Fibroblast of lung (primary cell): ENCODE data around the gene TRAF7. TPM values are rescaled to one million over a fixed set of nuclear protein-coding genes. Genes with fewer than 3 reads are reported as not detected.
A peak's percentile ranks its signal among the peaks of the same experiment; 100 is the strongest.
"Not testable (repeated sequence)": the region's sequence is repeated elsewhere in the genome, so short reads cannot be mapped to it uniquely, and the experiment has no call there.

Experiments used
- DNase-seq, 2 donors: peaks; one replicate each; pipeline versions ENCODE4 v3.0.0 to v3.0.0-alpha.2; 2010; ENCODE audit warnings: low read depth in 2 of 2
- H2AFZ ChIP-seq: 2 replicates; pipeline ENCODE4 v1.5.1; 2012; ENCODE audit warnings: low read length, control low read depth, inconsistent platforms
- H3K27ac ChIP-seq: 2 replicates; pipeline ENCODE4 v1.5.1; 2011; ENCODE audit warnings: low read length, control low read depth; ENCODE audit not compliant: insufficient read depth
- H3K27me3 ChIP-seq: 2 replicates; pipeline ENCODE4 v1.5.1; 2011; ENCODE audit warnings: mild to moderate bottlenecking, low read length; ENCODE audit not compliant: control insufficient read depth, insufficient read depth
- H3K36me3 ChIP-seq: 2 replicates; pipeline ENCODE4 v1.5.1; 2011; ENCODE audit warnings: low read length; ENCODE audit not compliant: control insufficient read depth, insufficient read depth
- H3K4me1 ChIP-seq: 2 replicates; pipeline ENCODE4 v1.5.1; 2011; ENCODE audit warnings: low read length; ENCODE audit not compliant: control insufficient read depth, insufficient read depth; ENCODE audit errors: extremely low read depth
- H3K4me2 ChIP-seq: 2 replicates; pipeline ENCODE4 v1.5.1; 2011; ENCODE audit warnings: low read length, control low read depth; ENCODE audit not compliant: insufficient read depth; ENCODE audit errors: extremely low read depth
- H3K4me3 ChIP-seq, 4 experiments: fragments of 200-600 bp in 1 of 4; sonication (generic) in 1 of 4; replicated peaks in 1 of 4; 2 replicates each; pipeline ENCODE4 v1.5.1; 2011 to 2016; ENCODE audit warnings: low read length in 4 of 4, low read depth in 3 of 4, mild to moderate bottlenecking in 3 of 4, control low read depth in 2 of 4, inconsistent platforms in 1 of 4, mixed read lengths in 1 of 4; ENCODE audit not compliant: insufficient read depth in 1 of 4; ENCODE audit errors: control extremely low read depth in 1 of 4
- H3K79me2 ChIP-seq: 2 replicates; pipeline ENCODE4 v1.5.1; 2012; ENCODE audit warnings: mild to moderate bottlenecking, low read length, inconsistent platforms; ENCODE audit not compliant: control insufficient read depth, insufficient read depth
- H3K9ac ChIP-seq: 2 replicates; pipeline ENCODE4 v1.5.1; 2011; ENCODE audit warnings: mild to moderate bottlenecking, low read length, control low read depth; ENCODE audit not compliant: insufficient read depth
- H3K9me3 ChIP-seq: 2 replicates; pipeline ENCODE4 v1.5.1; 2012; ENCODE audit warnings: low read depth, low read length; ENCODE audit not compliant: control insufficient read depth, insufficient read depth
- H4K20me1 ChIP-seq: 2 replicates; pipeline ENCODE4 v1.5.1; 2011; ENCODE audit warnings: low read length; ENCODE audit not compliant: control insufficient read depth, insufficient read depth; ENCODE audit errors: extremely low read depth
- CTCF ChIP-seq, 2 donors: IDR thresholded peaks in 1 of 2; conservative IDR thresholded peaks in 1 of 2; 1 replicate in 1 of 2; 2 replicates in 1 of 2; pipeline ENCODE4 v1.5.1; 2011 to 2012; ENCODE audit warnings: low read length in 2 of 2, control low read depth in 1 of 2, inconsistent platforms in 1 of 2, low read depth in 1 of 2, mild to moderate bottlenecking in 1 of 2
- EZH2 ChIP-seq: IDR thresholded peaks from 2 replicates; pipeline ENCODE4 v1.5.1; 2012; ENCODE audit warnings: low read length, control low read depth, mild to moderate bottlenecking; ENCODE audit errors: missing control alignments
- polyA plus RNA-seq, 2 donors: library from polyadenylated mRNA; depleted of rRNA in 1 of 2; stranded (reverse) in 1 of 2; unstranded in 1 of 2; fragments of >200 nt; gene quantifications; 2 replicates each; pipeline ENCODE4 v1.2.1, GENCODE V29; 2011 to 2012; ENCODE audit warnings: missing spikeins in 1 of 2
- total RNA-seq: library from RNA; depleted of rRNA; stranded (reverse); fragments of >200 nt; gene quantifications from 2 replicates; pipeline ENCODE4 v1.2.1, GENCODE V29; 2014

The TRAF7 gene
- total and polyA plus RNA-seq, 2 donors (not counting 1 experiment from before 2014, with no cell fraction given), result 38.7 to 60.3 TPM

GRCh38 chr16:2121325-2121724 is 34.3 kb upstream of the TRAF7 start:
- H3K27ac ChIP-seq, H3K9ac ChIP-seq, H3K27me3 ChIP-seq, H4K20me1 ChIP-seq, H2AFZ ChIP-seq, H3K9me3 ChIP-seq, H3K36me3 ChIP-seq: not testable (repeated sequence)
- H3K4me1 ChIP-seq, result peaks cover 18% of the 10 kb centered on the region
- DNase-seq, result peak; percentile 44 to 63
- peak; percentile 39 to 41 for TF ChIP-seq CTCF (conservative IDR thresholded peaks at IDR 0.05 in 1 of 2, IDR thresholded peaks at IDR 0.05 in 1 of 2; ENCODE audit: low read depth in 1 of 2, low read length in 2 of 2)
- peak overlapping the region; percentile 3 for H3K4me2 ChIP-seq
- H3K4me3 ChIP-seq, result peak overlapping the region in 1 of 4 experiments; percentile 19
- peaks cover 42% of the 10 kb centered on the region for H3K79me2 ChIP-seq

GRCh38 chr16:2121853-2122252 is 33.7 kb upstream of the TRAF7 start:
- Histone ChIP-seq H3K9ac (no peak overlapping the region), H3K36me3 (no peaks in the 10 kb centered on the region), H2AFZ (no peak overlapping the region), H3K9me3 (no peaks in the 10 kb centered on the region), H3K4me1 (peaks cover 22% of the 10 kb centered on the region), H3K27me3 (no peaks in the 10 kb centered on the region), H4K20me1 (no peaks in the 10 kb centered on the region), H3K27ac (no peak overlapping the region), H3K79me2 (peaks cover 47% of the 10 kb centered on the region), H3K4me2 (no peak overlapping the region), H3K4me3 (peak overlapping the region in 1 of 4 experiments; percentile 19)
- TF ChIP-seq CTCF (conservative IDR thresholded peaks at IDR 0.05 in 1 of 2, IDR thresholded peaks at IDR 0.05 in 1 of 2; ENCODE audit: low read depth in 1 of 2, low read length in 2 of 2) (no peak), EZH2 (no peak)
- DNase-seq, result no peak

- DNase-seq, result no peak
- Histone ChIP-seq H4K20me1 (no peaks in the 10 kb centered on the region), H3K4me2 (peak overlapping the region; percentile 35), H3K79me2 (peaks cover 52% of the 10 kb centered on the region), H3K9me3 (no peaks in the 10 kb centered on the region), H2AFZ (no peak overlapping the region), H3K27ac (peak overlapping the region; percentile 38), H3K4me1 (peaks cover 25% of the 10 kb centered on the region), H3K27me3 (no peaks in the 10 kb centered on the region), H3K36me3 (no peaks in the 10 kb centered on the region), H3K9ac (no peak overlapping the region), H3K4me3 (no peak overlapping the region)
- no peak for TF ChIP-seq EZH2
- TF ChIP-seq CTCF (conservative IDR thresholded peaks at IDR 0.05 in 1 of 2, IDR thresholded peaks at IDR 0.05 in 1 of 2; ENCODE audit: low read depth in 1 of 2, low read length in 2 of 2), result no peak
Observed at GRCh38 chr16:2122429-2122828, 33.2 kb upstream of the TRAF7 start.

- H3K4me2 ChIP-seq, H3K9ac ChIP-seq, H3K36me3 ChIP-seq, H3K4me3 ChIP-seq, H3K9me3 ChIP-seq, H4K20me1 ChIP-seq, H2AFZ ChIP-seq, DNase-seq, H3K27me3 ChIP-seq: not testable (repeated sequence)
- peaks cover 52% of the 10 kb centered on the region for H3K79me2 ChIP-seq
- peaks cover 25% of the 10 kb centered on the region for H3K4me1 ChIP-seq
- H3K27ac ChIP-seq, result peak overlapping the region; percentile 38
Observed at GRCh38 chr16:2122934-2123683, 32.5 kb upstream of the TRAF7 start.
